ENCODE data around the gene MLPH.

Gene MLPH, protein sequence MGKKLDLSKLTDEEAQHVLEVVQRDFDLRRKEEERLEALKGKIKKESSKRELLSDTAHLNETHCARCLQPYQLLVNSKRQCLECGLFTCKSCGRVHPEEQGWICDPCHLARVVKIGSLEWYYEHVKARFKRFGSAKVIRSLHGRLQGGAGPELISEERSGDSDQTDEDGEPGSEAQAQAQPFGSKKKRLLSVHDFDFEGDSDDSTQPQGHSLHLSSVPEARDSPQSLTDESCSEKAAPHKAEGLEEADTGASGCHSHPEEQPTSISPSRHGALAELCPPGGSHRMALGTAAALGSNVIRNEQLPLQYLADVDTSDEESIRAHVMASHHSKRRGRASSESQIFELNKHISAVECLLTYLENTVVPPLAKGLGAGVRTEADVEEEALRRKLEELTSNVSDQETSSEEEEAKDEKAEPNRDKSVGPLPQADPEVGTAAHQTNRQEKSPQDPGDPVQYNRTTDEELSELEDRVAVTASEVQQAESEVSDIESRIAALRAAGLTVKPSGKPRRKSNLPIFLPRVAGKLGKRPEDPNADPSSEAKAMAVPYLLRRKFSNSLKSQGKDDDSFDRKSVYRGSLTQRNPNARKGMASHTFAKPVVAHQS

DNA sequence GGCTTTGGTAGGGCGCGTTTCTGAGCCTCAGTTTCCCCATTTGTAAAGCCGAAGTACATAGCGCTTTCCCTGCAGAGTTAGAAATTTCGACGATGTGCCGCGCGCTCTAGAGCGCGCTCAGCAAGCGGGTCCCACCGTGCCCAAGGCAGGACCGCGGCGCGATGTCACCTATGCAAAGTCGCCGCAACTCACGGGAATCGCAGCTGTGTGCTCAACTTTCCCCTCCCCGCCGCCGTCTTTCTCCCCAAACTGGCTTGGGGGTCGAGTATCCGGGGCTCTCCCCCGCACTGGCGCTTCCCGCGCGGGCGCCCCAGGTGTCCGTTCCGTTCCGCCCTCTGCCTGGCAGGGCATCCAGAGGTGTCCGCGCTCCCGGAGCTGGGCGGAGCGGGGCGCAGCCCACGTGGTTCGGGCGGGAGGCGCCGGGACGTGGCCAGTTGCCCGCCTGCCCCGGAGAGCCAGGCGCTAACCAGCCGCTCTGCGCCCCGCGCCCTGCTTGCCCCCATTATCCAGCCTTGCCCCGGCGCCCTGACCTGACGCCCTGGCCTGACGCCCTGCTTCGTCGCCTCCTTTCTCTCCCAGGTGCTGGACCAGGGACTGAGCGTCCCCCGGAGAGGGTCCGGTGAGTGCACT lies at the start of gene MLPH:
Gene MLPH (plus strand): TSS at position 433 of the 630 bp plus-strand sequence. CDS start 6,176 bp downstream, outside the sequence.
- no peak for DNase-seq (ENCODE audit: low read depth)

DNA sequence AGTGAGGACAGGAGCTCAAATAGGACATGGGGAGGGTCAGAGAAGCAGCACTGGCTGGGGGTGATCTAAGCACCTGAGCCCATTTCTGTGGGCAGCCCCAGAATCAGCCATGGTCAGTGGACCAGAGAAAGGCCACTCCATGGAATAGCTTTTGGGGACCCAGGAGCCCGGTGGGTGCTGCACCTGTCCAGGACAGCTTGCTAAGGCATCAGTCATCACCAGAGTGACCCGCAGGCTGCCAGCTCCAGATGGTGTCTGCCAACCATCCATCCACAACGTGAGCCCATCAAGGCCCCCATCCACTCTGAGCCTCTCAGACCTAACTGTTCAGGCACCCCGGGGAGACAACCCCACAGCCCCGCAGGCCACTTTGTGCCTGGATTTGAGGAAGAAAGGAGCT lies 49.5 kb upstream of the MLPH start:
- DNase-seq (ENCODE audit: low read depth): no peak

DNA sequence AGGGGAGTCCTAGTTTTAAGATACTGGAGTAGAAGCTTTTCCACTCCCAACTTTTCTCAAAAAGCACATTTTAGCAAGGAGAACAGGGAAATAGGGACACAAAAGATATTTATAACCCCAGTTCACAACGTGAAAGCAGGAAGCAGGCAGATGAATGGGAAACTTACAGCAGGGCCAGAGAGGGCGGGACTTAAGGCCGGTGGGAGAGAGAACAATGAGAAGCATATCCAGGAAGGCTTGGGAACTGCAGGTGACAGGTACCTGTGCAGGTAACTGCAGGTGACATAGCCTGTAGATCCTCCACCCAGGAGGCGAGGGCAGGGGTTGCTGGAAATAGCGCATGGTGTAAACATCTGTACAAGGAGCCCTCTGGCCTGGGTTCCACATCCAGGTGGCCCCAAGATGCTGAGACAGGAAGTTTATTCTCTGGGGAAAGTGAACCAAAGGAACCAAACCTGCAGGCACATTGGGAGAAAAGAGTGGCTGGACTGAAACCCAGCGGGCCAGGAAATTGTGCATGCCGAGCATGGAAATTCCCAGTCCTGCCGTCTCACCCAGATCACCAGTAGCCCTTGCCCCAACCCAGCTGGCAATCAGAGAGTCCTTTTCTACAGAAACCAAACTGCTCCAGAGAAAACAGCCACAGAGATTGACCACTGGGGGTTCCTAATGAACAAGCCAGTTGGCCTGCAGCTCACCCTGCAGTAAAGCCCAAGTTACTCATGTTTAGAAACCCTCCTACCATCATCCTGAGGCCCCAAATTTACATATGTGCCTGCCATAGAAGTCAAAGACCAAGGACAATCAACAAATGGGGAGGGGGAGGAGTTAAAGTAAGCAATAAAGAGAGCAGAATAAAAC lies 48.7 kb upstream of the MLPH start:
- DNase-seq (ENCODE audit: low read depth): no peak

DNA sequence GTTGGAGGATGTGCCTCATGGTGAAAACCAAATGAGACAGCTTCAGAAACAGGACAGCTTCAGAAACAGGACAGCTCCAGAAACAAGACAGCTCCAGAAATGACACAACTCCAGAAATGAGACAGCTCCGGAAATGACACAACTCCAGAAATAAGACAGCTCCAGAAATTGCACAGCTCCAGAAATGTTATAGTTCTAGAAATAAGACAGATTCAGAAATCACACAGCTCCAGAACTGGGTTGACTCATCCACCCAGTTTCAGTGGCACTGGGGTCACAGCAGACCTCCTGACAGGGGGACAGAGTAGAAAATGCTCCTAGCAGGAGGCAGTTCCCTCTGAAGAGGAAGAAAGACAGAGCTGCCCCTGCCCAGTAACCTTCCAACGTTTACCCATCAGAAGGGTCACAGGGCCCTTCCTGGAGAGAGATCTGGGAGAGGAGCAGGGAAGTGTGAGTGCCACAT lies 46.2 kb upstream of the MLPH start:
- no peak for DNase-seq (ENCODE audit: low read depth)

DNA sequence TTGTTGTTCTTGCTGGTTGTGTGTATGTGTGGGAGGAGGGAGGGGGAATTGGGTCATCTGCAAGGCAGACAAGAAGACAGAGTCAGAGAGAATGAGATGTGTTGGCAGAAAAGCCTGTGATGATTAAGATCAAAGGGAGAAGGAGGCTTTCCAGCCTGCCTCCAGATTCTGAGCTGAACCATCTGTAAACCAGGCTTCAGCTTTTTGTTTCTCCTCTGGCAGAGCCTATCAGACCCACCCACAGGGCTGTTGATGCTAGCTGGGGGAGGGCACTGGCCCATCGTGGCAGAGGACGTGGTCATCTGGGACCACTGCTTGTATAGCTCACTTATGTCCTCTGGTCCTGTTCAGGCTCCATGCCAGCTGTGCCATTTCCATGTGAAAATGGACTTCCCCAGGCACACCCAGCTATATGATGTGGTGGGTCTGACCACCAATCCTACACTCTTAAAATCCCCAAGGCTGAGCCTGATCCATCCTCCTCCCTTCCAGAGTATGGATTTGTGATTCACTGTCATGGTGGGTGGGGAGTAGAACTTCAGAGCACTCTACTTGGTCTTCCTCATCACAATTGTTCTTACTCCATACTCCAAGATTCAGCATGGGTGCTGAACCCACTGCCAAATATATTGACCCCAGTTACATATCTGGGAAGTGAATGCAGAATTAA lies 45.3 kb upstream of the MLPH start:
- no peak for DNase-seq (ENCODE audit: low read depth)

DNA sequence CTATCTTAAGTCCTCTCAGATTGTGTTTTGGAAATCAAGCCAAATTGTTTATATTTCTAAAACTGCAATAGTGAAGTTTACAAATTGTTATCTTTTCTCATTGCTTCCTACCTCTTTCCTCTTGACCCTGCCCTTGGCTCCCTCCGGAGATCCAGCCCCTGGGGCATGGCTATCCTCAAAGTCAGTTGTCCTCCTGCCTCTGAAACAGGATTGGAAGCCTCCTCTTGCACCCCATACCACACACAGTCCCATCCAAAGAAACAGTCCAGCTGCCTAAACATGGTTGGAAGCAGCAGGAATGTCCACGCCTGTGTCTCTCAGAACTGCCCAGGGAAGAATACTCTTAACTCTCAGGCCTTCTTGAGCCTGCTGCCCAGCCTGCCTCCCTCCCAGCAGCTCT lies 43.0 kb upstream of the MLPH start:
- DNase-seq (ENCODE audit: low read depth): no peak

DNA sequence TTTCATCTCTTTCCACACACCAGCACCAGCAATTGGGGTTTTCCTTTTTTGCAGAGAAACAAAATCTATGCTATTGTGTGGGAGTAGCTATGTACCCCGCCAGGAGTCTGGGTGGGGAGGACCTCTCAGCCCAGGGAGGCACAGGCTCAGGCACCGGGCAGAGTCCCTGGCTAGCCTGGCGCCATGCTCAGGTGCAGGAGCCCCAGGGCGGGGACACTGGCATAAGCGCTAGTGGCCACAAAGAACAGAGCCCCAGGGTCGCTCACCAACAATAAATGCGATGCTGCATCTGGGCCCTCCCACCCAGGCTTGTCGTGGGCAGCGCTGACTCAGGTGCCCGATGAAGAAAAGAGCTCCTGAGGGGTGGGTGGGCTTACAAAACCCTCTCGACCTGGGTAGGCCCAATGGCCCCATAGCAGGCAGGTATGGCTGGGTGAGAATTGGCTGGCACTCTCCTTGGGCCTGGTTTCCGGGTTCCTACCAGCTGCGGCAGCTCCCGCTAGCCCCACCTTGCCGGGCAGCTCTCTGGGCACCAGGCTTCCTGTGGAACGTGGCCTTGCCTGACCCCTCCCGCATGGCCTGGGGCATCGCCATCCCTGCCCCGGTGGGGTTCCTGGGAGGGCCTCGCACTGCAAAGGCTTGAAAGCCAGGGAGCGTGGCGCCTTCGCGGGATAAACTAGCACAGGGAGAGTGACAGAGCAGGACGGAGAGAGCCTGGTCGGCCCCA lies 41.3 kb upstream of the MLPH start:
- DNase-seq (ENCODE audit: low read depth): no peak

DNA sequence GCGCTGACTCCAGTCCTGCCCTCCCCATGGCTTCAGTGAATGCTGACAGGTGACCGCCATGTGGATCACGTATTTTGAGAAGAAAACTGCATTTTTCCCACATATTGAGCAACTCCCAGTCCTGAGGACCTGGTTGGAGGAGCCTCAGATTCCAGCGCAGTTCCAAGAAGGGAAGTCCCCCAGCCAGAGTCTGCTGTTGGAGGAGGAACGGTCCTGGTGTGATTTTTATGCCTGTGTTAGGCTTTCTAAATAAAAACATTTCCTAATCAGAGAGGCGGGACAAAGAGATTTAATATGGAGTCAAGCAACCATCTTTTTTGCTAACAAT lies 40.7 kb upstream of the MLPH start:
- no peak for DNase-seq (ENCODE audit: low read depth)

DNA sequence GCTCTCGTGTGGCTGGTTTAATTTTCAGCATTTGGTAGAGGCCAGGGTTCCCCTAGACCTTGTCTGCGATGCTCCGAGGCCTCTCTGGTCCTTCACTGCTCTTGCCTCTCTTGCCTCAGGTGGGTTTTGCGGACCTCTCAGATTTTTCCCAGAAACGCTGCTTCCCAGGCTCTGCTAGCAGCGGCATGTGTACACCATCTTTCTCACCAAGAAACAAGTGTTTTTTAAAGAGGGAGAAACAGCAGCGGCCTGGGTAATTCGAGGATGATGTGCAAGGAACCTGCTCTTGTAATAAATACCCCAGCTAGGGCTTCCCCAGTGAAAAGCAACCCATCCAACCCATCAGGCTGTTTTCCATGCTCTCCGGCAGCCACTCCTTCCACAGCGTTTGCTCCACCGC lies 39.6 kb upstream of the MLPH start:
- no peak for DNase-seq (ENCODE audit: low read depth)

DNA sequence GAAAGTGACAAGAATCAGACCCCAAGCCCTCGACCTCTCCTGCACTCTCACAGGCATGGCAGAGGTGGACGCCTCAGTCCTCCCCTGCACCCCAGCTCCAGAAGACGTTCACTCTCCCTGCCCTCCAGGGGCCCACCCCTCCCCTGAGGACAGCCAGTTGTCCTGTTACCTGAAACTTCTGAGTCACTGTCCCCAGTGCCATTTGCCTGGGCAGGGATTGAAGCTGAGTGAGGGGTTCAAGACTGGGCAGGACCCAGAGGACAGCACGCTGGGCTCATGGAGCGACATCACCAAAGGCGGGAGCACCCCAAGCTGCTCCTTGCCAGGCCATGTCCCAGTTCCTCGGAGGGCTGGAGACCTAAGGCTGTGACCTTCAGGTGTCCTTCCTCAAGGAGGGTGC lies 38.9 kb upstream of the MLPH start:
- no peak for DNase-seq (ENCODE audit: low read depth)

DNA sequence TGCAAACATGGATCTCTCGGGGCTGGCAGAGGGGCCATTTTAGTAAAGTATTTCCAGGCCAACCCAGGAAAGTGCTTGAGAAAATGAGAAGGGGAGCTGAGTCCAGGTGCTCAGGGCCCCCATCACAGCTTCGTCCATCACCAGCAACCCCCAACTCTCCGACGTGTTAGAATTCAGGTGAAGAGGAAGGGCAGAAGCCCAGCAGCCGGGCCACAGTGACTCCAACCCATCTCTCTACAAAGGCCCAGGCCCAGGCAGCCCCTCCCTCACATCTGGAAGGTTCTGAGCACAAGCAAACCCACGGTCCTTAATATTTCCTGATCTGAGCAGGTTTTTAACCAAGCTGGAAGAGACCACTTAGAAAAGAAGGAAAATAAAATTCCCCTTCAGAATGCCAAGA lies 38.4 kb upstream of the MLPH start:
- DNase-seq (ENCODE audit: low read depth): no peak

DNA sequence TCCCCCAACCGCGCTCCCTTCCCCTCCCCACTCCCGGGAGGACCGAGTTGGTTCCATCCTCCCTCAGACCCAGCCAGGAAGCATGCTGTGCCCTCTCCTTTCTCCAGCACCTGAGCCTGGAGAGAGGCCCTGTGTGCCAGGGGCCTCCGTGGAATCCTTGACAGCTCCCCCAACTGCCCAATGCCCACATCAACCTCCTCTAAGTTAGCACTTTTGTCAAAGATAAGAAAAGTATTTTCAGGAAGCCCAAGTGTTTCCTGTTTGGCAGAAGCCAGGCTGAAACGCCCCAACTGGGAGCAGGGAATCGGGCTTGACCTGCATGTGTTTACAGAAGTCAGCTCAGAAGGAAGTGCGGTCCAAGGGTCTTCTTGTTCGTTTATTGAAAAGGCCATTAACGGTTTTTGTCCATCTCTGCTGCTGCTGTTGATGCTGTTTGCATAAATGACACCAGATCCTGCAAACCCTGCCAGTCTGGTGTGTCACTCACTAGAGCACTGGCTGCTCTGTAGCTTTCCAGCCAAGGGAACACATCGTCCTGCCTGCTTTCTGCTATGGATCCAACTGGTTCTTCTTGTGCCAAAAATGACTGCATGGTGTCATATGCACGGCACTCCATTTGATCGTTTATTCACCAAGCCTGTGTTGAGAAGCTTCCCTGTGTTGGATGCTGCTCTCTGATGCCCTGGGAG lies 37.7 kb upstream of the MLPH start:
- no peak for DNase-seq (ENCODE audit: low read depth)

DNA sequence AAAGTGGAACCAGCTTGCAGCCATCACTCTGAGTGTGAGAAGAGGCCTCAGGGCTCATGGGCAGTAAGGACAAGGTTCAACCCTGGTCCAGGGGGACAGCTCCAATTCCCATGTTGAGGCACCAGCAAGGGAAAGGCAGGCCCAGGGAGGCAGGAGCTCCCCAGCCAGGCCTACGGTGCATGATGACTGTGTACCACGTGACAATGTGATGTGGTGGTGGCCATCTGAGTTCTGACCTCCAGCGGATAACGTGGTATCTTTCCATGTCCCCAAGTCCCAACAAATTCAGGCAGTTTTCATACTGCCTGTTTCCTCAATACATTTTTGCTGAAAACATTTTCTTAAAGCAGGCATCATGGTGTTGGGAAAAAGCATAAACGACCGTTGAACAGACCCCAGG lies 36.9 kb upstream of the MLPH start:
- no peak for DNase-seq (ENCODE audit: low read depth)

DNA sequence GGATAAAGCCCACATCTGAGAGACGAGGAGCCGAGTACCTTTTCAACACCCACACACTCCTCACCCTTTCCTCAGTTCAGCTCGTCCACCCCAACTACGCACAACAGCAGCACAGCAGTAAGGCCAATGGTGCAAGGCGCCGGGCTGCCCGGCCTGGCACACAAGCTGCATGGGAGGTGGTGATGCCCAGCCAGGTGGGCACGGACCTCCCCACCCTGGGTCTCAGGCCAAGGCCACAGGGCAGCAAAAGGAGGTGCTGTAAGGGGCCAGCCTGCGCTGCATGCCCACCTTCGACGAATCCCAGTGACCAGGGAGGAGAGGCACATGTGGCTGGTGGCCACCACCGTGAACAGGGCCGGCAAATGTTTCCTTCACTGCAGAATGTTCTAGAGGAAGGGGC lies 36.5 kb upstream of the MLPH start:
- no peak for DNase-seq (ENCODE audit: low read depth)

DNA sequence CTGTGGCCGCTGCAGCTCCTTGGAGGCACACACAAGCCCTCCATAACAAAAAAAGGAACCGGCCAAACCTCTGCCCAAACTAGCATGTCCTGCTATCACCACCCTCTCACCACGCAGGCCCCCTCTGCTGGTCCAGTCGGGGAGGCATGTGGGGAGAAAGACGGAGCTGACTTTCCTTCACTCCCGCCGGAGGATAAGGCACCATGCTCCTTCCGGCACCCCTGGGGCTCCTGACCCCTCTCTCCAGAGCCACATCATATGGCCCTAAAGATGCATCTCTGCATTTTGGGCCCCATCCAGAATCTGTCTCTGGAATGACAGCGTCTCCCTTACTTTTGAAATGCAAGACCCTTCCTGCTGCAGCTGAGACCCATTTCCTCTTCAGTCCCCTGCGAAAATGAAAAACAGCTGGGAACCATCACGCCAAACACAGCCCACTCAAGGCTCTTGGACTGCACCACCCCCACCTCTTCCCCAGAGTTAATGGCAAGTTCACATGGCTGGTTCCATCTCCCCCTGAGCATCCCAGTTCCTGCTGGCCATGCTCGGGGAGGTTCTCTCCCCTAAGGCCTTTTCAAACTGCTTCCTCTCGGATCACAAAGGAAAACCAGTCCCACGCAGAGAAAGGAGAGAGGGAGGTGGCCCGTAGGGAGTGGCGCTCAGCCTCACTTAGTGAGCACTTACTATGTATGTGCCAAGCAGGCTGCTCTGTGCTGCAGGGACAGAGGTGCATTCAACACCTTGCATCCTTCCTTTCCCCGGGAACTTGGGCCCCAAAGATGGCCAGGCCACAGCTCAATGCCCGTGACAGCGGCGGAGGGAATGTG lies 35.2 kb upstream of the MLPH start:
- DNase-seq (ENCODE audit: low read depth): no peak

DNA sequence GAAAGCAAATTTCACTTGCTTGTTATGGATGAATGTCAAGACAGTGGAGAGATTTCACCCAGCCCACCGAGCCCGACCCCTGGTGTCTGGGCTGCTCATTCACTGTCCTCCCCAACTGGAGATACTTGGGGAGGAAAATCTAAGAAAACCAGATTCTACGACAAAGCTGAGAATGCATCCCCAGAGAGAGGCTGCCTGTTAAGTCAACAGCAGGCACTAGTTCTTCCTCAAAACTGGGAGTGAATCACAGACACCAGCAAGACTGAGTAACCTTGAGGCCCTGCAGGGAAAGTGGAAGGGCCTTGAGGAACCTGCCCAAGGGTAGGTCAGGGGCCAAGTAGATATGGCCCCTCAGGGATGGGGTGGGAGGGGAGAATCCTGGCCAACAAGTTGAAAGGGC lies 34.2 kb upstream of the MLPH start:
- no peak for DNase-seq (ENCODE audit: low read depth)

DNA sequence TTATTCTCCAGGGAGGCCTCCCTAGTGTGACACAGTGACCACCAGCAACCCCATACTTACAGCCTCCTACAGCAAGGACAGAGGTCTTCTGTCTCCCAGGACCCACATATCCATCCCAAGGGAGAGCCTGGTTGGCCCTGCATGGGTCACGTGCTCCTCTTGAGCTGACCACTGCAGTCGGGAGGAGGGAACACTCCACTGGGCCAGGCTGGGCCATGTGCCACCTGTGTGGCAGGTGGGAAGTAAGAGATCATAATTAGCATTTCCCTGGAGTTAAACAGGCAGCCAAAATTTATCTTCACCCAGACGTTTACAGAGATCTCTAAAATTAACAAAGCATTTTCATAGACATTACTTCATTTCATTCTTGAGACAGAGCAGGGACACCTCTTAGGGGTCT lies 33.4 kb upstream of the MLPH start:
- no peak for DNase-seq (ENCODE audit: low read depth)

DNA sequence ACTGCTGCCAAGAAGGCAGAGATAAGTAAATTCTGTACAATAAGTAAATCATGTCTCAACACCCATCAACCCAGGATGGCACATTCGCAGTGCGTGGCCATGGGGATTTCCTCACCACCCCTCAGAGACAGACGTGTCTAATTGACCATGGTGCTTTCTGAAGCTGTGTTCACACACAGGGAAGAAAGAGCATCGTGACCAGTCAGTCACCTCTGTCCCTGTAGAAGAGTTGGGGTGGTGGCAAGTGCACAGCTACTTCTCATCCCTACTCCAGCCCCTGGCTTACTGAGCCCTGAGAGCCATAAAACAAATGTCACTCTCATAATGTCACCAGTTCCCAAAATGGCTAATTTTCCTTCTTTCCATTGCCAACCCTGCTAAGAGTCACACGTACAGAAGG lies 31.3 kb upstream of the MLPH start:
- no peak for DNase-seq (ENCODE audit: low read depth)

DNA sequence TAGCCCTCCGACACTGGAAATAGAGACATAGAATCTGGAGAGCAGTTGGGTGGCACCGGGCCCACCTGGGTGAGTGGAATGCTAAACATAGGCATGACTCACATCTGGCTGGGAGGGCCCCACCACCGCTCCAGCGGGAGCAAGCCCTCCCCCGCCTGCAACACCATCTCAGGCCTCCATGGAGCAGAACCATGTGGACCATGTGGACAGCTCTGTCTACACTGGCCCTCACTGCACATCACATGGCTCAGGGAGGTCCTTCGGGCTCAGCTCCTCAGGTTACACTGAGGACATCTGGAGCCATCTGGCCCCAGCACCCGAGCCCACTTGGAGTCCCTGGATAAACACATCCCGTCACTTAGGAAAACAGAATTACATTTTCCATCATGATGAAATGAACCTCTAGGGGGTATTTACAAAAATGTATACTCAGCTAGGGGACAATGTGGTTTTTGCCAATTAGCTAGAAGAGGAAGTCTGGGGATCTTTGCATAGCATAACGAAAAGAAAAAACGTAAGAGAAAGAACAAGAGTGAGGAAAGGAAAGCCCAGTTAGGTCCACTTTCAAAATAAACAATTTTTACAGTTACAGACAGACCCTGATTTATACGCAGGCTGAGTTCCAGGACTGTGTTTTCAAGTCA lies 30.7 kb upstream of the MLPH start:
- DNase-seq (ENCODE audit: low read depth): no peak

Data from stimulated activated CD8-positive, alpha-beta memory T cell treated with anti-CD3 and anti-CD28 coated beads, Interleukin-15, amount 100 ng/mL, for 24 hours (primary cell).